ENCODE data around the gene ST8SIA3. TPM values are rescaled to one million over a fixed set of nuclear protein-coding genes. Genes with fewer than 3 reads are reported as not detected.

Gene ST8SIA3
- total RNA-seq, 6 experiments from 2014 or later: not detected

- DNase-seq: no peak
- TF ChIP-seq CTCF (IDR thresholded peaks at IDR 0.05): no peak
- no peaks in the 10 kb centered on the region for H3K36me3 Mint-ChIP-seq (ENCODE audit: low read depth)
- H3K27ac Mint-ChIP-seq: no peak overlapping the region
- H3K4me1 Mint-ChIP-seq (ENCODE audit: low read depth): no peaks in the 10 kb centered on the region
- no peak overlapping the region for H3K4me3 Mint-ChIP-seq
- no peaks in the 10 kb centered on the region; the same call in none of the 2 replicates for H3K27me3 Mint-ChIP-seq (ENCODE audit: insufficient read depth)
- H3K9me3 Mint-ChIP-seq: no peaks in the 10 kb centered on the region
These were observed 25.5 kb upstream of the ST8SIA3 start for GRCh38 chr18:57326718-57327323.

- H3K27me3 Mint-ChIP-seq (ENCODE audit: insufficient read depth): no peaks in the 10 kb centered on the region; the same call in 1 of the 2 replicates
- no peak for DNase-seq
- no peaks in the 10 kb centered on the region for H3K4me1 Mint-ChIP-seq (ENCODE audit: low read depth)
- no peak overlapping the region for H3K27ac Mint-ChIP-seq
- H3K36me3 Mint-ChIP-seq (ENCODE audit: low read depth): no peaks in the 10 kb centered on the region
- no peaks in the 10 kb centered on the region for H3K9me3 Mint-ChIP-seq
- no peak overlapping the region for H3K4me3 Mint-ChIP-seq
- no peak for TF ChIP-seq CTCF (IDR thresholded peaks at IDR 0.05)
These were observed 23.7 kb upstream of the ST8SIA3 start for GRCh38 chr18:57328665-57329064.

- Mint-ChIP-seq H3K27ac (no peak overlapping the region), H3K9me3 (no peaks in the 10 kb centered on the region), H3K36me3 (ENCODE audit: low read depth) (no peaks in the 10 kb centered on the region), H3K4me3 (no peak overlapping the region), H3K27me3 (ENCODE audit: insufficient read depth) (no peaks in the 10 kb centered on the region; the same call in 1 of the 2 replicates), H3K4me1 (ENCODE audit: low read depth) (no peaks in the 10 kb centered on the region)
- DNase-seq: no peak
- no peak for TF ChIP-seq CTCF (IDR thresholded peaks at IDR 0.05)
These were observed 22.5 kb upstream of the ST8SIA3 start for GRCh38 chr18:57329856-57330255.

- no peak for DNase-seq
- TF ChIP-seq CTCF (IDR thresholded peaks at IDR 0.05): no peak
- Mint-ChIP-seq H3K4me3 (no peak overlapping the region), H3K27ac (no peak overlapping the region), H3K4me1 (ENCODE audit: low read depth) (no peaks in the 10 kb centered on the region), H3K36me3 (ENCODE audit: low read depth) (no peaks in the 10 kb centered on the region), H3K9me3 (no peaks in the 10 kb centered on the region), H3K27me3 (ENCODE audit: insufficient read depth) (peaks cover 4% of the 10 kb centered on the region; the same call in 1 of the 2 replicates)
These were observed 20.6 kb upstream of the ST8SIA3 start for GRCh38 chr18:57331718-57332117.

GRCh38 chr18:57333940-57334339 is 18.4 kb upstream of the ST8SIA3 start:
- no peaks in the 10 kb centered on the region for H3K36me3 Mint-ChIP-seq (ENCODE audit: low read depth)
- DNase-seq: no peak
- H3K27ac Mint-ChIP-seq: no peak overlapping the region
- no peaks in the 10 kb centered on the region for H3K4me1 Mint-ChIP-seq (ENCODE audit: low read depth)
- no peak overlapping the region for H3K4me3 Mint-ChIP-seq
- peaks cover 12% of the 10 kb centered on the region for H3K27me3 Mint-ChIP-seq (ENCODE audit: insufficient read depth)
- no peaks in the 10 kb centered on the region for H3K9me3 Mint-ChIP-seq
- no peak for TF ChIP-seq CTCF (IDR thresholded peaks at IDR 0.05)
